Erythroblast (primary cell): ENCODE measurements around the gene MED19.

ENCODE experiments used
- GATA1 ChIP-seq: IDR thresholded peaks from 2 replicates; pipeline ENCODE4 v1.6.1; 2011; ENCODE audit warnings: low read depth, mild to moderate bottlenecking, control low read depth, low read length, moderate library complexity
- POLR2A ChIP-seq: IDR thresholded peaks from 2 replicates; pipeline ENCODE4 v1.6.1; 2011; ENCODE audit warnings: mild to moderate bottlenecking, low read length

DNA sequence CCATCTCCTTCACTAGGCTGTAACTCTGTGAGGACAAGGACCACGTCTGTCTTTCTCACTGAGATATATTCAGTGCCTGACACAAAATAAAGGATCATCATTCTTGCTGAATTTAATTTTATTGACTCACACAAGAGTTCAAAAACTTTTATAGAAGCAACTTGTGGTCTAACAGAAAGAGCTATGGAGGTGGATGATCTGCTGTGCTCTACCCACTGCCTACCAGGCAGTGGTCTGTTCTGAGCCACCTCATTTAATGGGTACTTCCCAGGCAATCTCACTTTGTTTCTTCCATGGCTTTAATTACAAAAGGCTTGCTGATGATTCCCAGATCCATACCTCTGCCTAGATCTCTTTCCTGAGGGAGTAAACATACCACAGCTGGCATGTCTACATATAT lies 34.9 kb upstream of the MED19 start:
- no peak for TF ChIP-seq POLR2A
- TF ChIP-seq GATA1 = no peak
